ELR (cell line): ENCODE data around the gene FGF11.
"Not testable (repeated sequence)": the region's sequence is repeated elsewhere in the genome, so short reads cannot be mapped to it uniquely, and the experiment has no call there.

Source experiments
- DNase-seq: peaks from one replicate; pipeline ENCODE4 v3.0.0-alpha.2; 2015; ENCODE audit warnings: low read depth

The FGF11 gene

DNA sequence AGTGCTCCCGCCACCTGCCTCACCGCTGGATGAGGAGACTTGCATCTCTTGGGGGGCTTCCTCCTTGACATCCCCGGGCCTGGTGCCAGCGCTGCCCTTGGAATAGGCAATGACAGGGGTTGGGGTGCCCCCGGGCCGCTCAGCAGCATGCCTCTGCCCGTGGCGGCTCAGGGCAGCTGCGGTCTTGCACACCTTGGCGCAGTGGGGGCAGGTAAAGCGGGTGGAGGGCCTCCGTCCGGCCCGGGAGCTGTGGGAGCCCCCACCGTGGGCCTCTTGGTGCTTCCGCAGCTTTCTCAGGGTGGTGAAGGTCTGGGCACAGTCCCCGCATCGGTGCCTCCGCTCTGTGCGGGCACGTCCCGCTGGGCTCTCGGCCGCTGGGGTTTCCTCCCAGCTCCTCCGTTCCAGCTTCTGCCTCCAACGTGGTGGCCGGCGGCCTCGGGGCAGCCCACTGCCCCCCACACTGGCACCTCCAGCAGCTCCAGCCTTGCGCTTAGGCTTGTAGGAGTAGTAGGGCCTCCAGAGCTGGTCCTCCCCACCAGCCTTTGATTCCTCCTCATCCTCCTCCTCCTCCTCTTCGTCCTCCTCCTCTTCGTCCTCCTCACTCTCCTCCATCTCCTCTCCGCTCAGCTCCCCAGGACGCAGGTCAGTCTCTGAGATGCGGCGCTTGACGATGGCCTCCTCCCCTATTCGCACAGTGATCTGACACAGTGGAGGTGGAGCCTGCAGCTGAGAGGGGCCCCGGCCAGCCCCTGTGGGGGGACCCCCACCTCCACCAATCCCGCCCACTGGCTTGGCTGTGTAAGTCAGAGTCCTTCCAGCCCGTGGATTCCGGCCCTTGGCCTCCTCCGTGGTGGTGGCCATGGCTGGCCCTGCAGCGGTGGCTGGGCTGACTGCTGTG, 23.4 kb downstream of the FGF11 start:
- DNase-seq, result no peak

DNA sequence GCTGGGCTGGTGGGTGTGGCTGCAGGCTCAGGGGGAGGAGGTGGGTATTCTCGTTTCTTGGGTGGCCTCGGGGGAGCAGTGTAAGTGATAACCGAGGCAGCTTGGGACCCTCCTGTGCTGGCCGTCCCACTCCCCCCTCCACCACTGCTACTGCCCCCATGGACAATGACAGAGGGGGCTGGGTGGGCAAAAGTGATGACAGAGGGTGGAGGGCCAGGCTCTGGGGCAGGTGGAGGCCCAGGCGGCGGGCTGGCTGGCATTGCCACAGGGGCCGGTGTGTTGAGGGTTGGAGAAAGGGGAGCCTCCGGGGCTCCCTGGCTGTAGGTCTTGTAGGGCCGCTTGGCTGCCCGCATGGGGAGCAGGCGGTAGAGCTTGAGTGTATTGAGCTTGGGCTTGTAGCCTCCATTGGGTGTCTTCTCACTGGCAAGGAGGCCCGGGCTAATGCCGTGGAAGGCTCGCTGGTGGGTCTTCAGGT, 24.1 kb downstream of the FGF11 start:
- no peak for DNase-seq

DNA sequence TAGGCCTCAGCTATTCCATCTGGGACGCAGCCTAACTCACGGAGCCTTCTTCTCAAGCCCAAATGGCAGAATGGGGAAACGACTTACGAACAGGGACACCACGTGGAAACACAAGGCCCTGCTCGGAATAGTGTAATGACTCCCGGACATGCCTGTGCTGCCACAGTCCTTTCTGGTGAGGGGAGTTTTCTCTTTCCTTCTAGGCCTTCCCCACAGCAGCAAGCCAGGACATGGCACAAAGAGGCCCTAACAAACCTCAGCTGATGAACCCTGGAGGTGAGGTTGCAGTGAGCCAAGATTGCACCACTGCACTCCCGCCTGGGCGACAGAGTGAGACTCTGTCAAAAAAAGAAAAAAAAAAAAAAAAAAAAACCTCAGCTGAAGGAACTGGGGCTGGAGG, 24.8 kb downstream of the FGF11 start:
- no peak for DNase-seq

DNA sequence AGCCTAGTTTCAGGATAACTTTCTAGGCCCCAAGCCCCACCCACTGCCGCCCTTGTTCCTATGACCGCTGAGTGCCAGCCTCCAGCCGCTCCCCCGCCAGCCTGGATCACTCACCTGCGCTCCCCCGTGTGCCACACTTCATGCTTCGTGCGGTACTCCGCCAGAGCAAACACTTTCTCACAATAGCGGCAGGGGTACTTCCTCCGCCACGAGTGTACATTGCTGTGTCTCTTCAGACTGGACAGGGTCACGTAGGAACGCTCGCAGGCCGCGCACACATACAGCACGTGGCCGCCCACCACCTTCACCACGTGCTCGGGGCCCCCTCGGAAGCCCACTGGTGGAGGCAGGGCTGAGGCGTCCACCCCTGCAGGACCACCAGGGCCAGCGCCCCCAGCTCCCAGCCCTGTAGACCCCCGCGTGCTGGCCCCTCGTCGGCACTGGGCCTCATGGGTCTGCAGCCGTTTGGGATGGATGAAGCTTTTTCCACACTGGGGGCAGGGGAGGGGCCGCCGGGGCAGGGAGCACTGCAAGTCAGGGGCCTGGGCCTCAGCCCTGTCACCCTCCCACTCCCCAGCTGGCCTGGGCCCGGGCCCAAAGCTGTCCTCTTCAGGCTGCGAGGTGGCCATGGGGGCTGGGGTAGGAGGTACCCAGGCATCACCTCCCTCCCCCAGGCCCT, 26.4 kb downstream of the FGF11 start:
- DNase-seq, result no peak

DNA sequence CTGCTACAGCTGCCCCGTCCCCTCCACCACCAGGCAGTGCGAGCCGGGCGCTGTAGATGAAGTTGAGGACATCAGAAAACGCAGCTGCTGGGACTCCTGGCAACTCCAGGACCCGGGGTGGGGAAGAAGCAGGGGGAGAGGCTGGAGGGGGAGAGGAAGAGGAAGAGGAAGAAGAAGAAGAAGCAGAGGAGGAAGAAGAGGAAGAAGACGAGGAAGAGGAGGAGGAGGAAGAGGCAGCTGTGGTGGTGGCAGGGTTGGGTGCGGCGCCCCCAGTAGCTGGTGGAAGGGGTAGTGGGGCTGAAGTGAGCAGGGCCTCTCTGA, 27.0 kb downstream of the FGF11 start:
- DNase-seq, result no peak

GRCh38 chr17:7466639-7467341, 27.5 kb downstream of the FGF11 start:
- DNase-seq, result peak; percentile 68

DNA sequence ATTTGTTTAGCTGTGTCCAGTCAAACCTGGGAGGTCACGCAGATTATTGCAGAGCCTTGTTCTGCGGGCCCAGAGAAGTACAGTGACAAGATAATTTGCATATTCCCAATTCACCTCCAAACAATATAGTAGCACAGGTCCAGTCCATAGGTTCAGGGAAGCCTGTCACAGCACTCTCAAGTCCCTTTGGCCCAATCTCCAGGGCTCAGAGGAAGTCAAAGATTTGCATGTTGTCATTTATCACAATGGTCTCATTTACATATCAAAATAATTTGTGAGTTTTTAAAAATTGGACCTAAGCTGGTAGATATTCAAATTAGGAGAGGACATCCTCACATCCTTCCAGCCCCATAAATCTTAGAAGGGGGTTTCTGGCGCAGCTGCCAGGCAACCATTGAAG, 28.2 kb downstream of the FGF11 start:
- no peak for DNase-seq

DNA sequence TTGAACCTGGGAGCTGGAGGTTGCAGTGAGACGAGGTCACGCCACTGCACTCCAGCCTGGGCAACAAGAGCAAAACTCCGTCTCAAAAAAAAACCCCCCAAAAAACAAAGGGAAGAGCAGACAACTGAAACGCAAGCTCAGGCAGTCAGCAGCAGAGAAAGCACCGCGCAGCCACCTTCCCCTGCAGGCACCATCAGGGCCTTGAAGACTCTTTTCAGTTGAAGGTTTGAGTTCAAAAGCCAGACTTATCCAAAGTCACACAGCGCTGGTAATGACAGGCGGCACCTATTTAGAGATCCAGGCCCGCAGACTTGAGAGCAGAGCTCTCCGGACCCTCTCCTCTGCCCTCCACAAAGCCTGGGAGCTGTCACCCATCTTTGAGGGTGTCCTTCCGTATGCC, 29.0 kb downstream of the FGF11 start:
- no peak for DNase-seq

DNA sequence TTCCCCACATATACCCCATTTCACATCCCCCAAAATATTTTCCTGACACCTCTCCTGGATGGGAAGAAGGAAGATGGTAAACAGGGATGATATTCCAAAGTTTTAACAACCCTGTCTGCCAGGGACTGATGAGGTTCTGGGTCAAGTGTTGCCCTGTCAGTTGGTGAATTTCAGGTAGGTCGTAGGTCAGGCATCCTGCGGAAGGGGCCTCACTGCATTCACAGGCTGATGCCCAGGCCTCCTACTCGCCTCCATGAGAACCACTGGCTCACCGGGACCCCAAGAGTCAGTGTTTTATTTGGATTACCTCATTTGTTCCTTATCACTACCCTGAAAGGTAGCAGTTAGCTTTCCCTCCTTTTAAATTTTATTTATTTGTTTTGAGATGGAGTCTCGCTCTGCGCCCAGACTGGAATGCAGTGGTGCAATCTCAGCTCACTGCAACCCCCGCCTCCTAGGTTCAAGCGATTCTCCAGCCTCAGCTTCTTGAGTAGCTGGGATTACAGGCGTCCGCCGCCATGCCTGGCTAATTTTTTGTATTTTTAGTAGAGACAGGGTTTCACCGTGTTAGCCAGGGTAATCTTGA, 29.6 kb downstream of the FGF11 start:
- DNase-seq, result no peak

- DNase-seq, result not testable (repeated sequence)
Observed at GRCh38 chr17:7469843-7470242, 30.5 kb downstream of the FGF11 start.

DNA sequence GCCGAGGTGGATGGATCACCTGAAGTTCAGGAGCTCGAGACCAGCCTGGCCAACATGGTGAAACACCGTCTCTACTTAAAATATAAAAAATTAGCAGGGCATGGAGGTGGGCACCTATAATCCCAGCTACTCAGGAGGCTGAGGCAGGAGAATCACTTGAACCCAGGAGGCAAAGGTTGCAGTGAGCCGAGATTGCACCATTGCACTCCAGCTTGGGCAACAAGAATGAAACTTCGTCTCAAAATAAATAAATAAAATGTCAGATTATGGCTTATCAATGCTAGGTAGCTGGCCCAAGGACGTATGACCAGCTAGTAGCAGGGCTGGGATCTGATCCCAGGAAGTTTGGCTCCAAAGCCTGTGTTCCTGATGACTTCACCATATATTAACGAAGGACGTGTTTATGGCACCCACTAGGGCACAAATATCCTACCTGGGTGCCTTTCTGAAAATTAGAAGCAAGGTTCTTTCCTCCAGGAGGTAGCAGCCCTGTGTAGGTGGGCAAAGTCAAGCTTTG, 31.2 kb downstream of the FGF11 start:
- DNase-seq, result not testable (repeated sequence)

DNA sequence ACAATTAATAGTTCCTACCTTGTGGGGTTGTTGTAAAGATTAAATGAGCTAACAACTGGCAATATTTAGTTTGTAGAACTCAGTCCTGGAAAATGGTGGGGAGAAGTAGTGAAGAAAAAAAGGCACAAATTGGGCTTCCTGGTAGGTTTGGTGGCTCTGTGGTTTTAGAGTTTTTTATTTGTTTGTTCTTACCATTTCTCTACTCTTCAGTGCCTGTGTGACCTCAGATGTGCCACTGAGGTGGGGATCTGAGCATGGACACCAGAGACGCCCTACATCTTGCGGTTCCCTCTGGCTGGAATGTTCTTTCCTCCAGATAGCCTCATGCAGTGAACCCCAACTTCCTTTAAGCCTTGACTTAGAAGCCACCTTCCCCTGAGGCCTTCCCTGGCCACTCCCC, 32.4 kb downstream of the FGF11 start:
- DNase-seq, result no peak

DNA sequence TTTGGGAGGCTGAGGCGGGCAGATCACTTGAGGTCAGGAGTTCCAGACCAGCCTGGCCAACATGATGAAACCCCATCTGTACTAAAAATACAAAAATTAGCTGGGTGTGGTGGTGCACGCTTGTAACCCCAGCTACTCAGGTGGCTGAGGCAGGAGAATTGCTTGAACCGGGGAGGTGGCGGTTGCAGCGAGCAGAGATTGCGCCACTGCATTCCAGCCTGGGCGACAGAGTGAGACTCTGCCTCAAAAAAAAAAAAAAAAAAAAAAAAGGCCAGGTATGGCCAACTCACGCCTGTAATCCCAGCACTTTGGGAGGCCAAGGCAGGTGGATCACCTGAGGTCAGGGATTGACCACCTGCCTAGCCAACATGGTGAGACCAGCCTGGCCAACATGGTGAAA, 35.5 kb downstream of the FGF11 start:
- DNase-seq, result not testable (repeated sequence)

- DNase-seq, result peak; percentile 49
Observed at GRCh38 chr17:7475764-7476422, 36.6 kb downstream of the FGF11 start.

DNA sequence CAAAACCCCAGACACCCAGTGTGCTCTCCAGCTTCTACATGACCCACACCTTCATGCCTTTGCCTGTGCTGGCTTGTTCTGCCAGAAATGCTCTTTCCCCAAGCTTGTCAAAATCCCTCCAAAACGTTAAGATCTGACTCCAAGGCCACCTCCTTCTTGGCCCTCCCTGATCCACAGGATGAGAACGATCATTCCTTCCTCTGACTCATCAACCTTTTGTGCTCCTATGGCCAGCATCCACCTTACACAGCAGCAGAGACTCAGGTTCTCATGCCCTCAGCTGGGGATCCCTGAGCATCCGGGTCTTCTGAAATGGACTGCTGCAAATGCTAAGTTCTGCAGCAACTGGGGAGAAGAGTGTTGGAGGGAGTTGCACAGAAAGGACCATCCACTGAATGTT, 37.2 kb downstream of the FGF11 start:
- DNase-seq, result peak; percentile 87

DNA sequence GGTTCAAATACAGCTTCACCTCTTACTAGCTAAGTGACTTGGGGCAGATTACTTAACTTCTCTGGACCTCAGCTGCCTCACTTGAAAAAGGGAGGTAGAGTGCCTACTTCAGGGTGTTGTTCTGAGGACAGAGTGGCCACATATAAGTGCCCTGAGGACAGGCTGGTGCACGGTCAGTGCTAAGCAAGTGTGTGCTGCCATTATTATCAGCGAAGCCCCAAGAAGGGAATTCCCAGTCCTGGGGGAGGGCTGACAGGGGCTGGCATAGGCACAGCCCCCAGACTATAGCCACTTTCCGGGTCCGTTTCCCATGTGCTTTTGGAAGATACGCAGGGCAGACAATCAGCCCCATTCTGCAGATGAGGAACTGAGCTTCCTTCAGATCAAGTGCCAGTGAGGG, 37.6 kb downstream of the FGF11 start:
- no peak for DNase-seq

GRCh38 chr17:7477392-7478275, 38.3 kb downstream of the FGF11 start:
- DNase-seq, result peak; percentile 77

DNA sequence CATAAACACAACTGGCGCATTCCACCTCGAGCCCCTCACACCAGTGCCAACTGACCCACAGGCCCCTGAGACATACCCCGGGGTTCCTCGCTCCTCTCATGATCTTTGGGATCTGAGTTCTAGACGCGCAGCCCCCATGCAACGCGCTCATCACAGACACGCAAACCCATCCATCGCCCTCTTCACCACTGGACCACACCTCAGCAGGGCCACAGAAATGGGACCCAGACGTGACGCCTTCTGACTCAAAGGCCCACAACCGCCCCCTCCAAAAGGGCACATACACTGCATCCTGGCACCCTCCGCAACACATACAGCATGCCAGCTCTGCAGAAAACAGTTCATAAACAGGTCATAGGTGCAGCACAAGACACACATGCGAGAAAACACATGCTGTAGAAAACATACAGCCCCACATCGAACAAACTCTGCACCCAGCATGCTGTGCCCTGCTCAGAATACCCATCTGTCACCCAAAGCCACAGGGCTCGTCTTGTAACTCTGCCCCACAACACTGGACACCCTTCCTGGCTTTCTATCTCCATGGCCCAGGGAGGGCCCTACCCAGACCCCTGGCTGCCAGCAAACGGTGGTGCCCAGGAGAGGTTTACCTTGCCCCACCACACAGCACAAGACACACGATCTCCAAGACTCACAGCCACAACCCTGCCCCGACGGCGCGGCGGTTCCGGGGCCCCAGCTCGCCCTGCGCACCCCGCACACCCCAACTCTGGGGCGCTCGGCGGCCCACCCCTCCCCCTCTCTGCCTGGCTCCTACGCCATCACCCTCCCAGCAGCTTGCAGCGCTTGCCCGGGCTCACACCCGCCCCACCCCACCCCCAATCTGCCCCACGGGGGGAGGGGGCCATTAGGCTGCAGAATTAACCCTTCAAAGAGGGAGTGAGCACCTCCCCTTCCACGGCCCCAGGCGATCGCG, 39.2 kb downstream of the FGF11 start:
- DNase-seq, result peak; percentile 50
